HG02870 (cell line): ENCODE measurements around the gene SGK2.

Source experiments
- ATAC-seq: cut with Tn5 transposase; IDR thresholded peaks from one replicate; pipeline ENCODE4 v1.9.1; 2021; ENCODE audit warnings: mild to moderate bottlenecking, moderate library complexity; ENCODE audit not compliant: unreplicated experiment

SGK2 gene

GRCh38 chr20:43536041-43536816, 22.6 kb upstream of the SGK2 start:
- ATAC-seq: no peak

GRCh38 chr20:43536817-43537440, 21.9 kb upstream of the SGK2 start:
- no peak for ATAC-seq

- ATAC-seq: no peak
These were observed 20.6 kb upstream of the SGK2 start for GRCh38 chr20:43537921-43538877.

DNA sequence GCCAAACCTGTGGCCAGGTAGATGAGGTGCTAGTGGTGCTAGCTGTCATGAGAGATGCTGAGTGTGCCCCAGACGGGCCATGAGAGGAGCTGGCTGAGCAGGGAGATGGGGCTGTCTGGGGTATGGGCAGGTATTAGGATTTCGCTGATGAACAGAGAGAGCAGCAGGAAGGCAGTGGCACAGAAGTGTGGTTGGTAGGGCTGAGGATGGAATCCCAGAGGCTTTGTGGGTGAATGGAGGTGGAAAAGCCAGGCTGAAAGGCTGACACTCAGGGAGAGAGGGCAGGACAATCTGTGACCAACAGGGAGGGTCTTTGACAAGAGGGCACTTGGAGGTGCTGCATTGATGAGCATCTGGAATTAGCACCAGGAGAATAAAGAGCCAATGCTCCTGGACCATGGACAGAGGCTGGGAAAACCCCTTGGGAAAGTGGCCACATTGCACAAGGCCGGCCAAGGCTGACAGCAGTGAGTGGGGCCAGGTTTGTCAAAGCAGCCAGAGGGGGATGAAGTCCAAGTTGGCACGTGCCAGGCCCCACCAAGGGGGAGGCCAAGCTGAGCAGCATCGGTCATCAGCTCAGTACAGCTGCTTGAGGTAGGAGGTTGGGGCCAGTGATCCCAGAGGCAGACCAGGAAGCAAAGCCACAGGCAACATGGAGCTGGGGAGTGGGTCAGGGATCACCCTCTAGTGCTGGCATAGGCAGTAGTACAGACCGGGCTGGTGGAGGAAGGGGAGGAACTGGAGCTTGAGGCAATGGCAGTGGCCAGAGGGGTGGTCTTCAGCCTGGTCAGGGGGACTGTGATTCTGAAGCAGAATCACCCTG, 19.7 kb upstream of the SGK2 start:
- ATAC-seq: no peak

- ATAC-seq: no peak
These were observed 18.7 kb upstream of the SGK2 start for GRCh38 chr20:43539975-43540672.

- no peak for ATAC-seq
These were observed 18.2 kb upstream of the SGK2 start for GRCh38 chr20:43540673-43541060.

- no peak for ATAC-seq
These were observed 17.6 kb upstream of the SGK2 start for GRCh38 chr20:43541214-43541613.

GRCh38 chr20:43542161-43542560, 16.7 kb upstream of the SGK2 start:
- no peak for ATAC-seq

DNA sequence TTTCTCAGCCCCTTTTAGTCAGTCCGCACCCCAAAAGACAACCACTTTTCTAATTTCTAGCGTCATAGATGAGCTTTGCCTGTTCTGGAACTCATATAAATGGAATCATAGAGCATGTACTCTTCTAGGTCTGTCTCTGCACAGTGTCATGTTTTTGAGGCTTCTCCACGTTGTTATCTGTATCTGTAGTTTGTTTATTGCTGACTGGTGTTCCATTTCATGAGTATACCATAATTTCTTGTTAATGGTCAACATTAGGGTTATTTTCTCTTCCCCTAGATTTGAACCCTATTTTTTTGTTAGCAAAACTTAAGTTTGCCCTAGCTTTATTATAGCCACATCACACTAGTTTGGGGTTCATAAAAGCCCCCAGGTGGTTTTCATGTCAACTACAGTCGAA, 16.2 kb upstream of the SGK2 start:
- ATAC-seq: no peak

- ATAC-seq: no peak
These were observed 15.7 kb upstream of the SGK2 start for GRCh38 chr20:43543138-43543537.

DNA sequence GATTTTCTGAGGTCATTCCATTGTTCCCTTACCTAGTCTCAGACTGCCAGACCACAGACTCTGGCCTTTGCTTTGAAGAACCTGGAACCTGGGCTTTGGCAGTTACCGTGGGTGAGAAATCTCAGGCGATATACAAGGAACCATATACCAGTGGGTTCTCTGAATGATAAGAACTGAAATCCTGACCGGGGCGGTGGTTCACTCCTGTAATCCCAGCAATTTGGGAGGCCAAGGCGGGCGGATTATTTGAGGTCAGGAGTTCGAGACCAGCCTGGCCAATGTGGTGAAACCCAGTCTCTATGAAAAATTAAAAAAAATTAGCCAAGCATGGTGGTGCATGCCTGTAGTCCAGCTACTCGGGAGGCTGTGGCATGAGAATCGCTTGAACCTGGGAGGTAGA, 14.3 kb upstream of the SGK2 start:
- no peak for ATAC-seq

DNA sequence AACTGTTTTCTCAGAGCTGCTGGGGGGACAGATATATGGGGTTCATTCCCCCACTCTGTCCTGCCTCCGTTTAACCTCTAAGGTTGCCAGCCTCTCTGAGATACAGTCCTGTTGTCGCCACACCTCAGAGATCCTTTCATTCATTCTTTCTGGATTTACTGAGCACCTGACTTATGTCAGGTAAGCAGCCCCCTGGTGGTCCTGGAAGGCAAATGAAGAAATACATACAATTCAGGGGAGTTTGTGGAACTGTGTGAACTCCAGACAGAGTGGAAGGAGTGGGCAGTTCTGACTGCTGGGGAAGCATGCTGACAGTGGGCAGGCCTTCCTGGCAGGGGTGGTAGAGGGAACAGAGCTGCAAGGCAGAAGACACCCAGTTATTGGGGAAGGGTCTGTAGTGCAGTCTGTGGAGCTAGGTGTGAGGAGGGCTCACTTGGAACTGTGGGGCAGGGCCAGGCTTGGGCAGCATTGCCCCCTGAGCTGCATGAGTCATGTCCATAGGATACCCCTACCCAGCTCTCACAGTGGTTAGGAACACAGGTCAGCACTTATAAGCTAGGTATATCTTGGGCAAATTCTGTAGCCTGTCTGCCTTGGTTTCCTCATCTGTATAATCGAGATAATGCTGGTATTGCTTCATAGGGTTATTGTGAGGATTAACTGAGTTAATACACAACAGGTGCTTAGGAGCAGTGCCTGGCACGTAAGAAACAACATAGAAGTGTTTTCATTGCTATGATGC, 12.8 kb upstream of the SGK2 start:
- ATAC-seq: no peak

DNA sequence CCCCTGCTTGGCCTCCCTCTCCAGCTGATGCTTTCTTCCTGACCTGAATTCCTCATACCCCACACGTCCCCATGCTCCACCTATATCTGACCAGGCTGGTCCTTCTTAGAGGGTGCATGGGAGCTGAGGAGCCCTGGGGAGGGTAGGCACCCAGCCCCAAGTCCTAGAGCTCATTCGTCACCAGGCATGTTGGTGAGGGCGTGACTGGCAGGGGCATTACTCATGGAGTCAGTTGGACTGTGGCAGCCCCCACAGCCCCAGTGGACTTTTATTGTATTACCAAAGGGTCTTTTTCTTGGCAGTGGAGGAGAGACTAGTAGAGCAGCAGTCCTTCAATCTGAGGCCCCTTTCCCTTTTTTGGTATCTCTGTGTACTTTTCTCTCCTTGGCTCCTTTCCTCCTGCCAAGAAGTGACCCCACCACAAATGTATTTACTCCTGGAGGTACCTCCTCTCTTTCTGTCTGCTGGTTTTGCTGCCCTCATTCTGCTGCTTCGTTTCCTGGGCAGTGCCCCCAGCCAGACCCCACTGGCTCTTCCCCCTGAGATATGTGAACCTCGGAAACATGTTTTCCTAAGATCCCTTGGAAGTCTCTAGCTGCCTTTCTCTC, 10.4 kb upstream of the SGK2 start:
- ATAC-seq: no peak

DNA sequence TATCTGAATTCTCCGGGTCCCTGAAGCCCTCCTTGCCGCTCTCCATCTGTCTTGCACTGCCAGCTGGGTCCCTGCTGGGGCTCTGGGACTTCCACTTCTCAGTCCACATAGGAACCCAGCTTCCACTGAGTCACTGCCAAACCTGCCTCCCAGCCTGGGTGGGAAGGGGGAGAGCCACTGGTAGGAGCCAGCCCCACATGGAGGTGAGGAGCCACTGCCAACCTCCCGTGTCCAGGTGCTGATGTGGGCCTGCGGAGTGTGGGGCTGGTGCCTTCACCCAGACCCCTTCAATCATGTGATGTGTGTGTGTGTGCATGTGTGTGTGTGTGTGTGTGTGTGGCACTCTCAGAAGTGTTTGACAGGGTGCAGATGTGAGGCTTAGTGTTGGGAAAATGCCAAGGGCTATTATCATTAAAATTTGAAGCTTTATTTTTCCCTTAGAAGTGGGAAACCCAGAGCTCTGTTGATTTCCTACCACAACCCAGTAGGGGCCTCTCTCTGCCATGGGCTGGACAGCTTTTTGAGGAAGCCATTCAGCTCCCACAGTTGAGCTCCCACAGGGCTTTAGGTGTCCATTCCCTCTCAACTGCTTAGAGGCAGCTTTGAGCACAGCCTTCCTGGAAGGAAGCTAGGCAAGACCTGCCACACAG, 9.3 kb upstream of the SGK2 start:
- no peak for ATAC-seq

- no peak for ATAC-seq
These were observed 8.4 kb upstream of the SGK2 start for GRCh38 chr20:43550456-43550855.

GRCh38 chr20:43554369-43554768, 4.5 kb upstream of the SGK2 start:
- ATAC-seq: no peak

GRCh38 chr20:43559147-43559987, 540 bp downstream of the SGK2 start:
- no peak for ATAC-seq

GRCh38 chr20:43560974-43561373, 2.1 kb downstream of the SGK2 start:
- no peak for ATAC-seq
